GM19099 (cell line): ENCODE results near the gene PAM.

Experiments
- POLR2A ChIP-seq: IDR thresholded peaks from 3 replicates; pipeline ENCODE4 v1.6.1; 2011; ENCODE audit warnings: low read depth; ENCODE audit not compliant: insufficient read length; ENCODE audit errors: extremely low read depth

Gene PAM

DNA sequence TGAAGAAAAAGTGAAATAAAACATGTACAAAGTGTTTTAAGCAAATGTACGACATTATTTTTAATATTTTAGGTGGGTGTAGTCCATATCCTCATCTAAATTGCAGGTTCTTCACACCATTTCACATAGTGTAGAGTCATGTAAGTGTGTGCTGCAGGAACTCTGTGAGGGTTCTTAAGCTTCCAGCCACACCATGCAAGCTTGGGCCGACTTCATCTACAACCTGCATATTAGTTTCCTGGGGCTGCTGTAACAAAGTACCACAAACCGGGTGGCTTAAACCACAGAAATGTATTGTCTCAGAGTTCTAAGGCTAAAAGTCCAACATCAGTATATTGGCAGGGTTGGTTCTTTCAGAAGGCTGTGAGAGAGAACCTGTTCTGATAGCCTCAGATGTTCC lies 10.2 kb downstream of the PAM start:
- no peak for TF ChIP-seq POLR2A

GRCh38 chr5:102766295-102767090 lies 11.4 kb downstream of the PAM start:
- no peak for TF ChIP-seq POLR2A

DNA sequence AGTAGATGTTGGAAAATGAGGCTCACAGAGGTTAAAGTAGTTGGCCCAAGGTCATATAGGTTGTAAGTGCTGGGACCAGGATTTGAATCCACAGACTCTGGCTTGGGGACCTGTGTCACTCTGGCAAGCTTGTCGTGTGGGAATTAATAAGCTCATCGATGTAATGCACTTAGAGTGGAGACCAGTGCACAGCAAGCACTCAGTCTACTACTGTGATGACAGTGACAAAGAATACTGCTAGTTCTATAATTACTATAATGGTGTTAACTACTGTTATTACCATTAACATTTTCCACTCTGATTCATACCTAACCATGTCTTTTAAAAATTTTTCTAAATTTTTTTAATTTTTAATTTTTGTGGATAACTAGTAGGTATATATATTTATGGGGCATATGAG lies 12.8 kb downstream of the PAM start:
- no peak for TF ChIP-seq POLR2A

GRCh38 chr5:102770803-102771202 lies 15.7 kb downstream of the PAM start:
- TF ChIP-seq POLR2A = no peak

- no peak for TF ChIP-seq POLR2A
Observed at GRCh38 chr5:102771435-102771834, 16.3 kb downstream of the PAM start.

GRCh38 chr5:102772273-102772672 lies 17.2 kb downstream of the PAM start:
- no peak for TF ChIP-seq POLR2A

GRCh38 chr5:102773133-102773532 lies 18.0 kb downstream of the PAM start:
- no peak for TF ChIP-seq POLR2A

DNA sequence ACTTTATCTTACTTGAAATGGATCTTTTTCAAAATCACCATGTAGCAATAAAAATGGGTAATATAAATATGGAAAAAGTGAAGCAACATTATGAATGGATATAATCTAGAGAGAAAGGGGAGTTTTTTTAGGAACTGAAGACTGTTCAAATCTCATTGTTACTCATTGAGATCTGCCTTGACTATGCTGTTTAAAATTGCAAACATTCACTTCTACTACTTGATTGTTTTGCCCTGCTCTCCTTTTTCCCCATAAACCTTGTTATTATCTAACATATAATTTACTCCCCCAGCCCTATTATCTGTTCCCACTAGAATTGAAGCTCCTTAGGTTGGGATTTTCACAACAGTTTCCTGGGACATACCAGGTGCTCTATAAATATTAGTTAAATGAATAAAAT lies 22.0 kb downstream of the PAM start:
- no peak for TF ChIP-seq POLR2A

DNA sequence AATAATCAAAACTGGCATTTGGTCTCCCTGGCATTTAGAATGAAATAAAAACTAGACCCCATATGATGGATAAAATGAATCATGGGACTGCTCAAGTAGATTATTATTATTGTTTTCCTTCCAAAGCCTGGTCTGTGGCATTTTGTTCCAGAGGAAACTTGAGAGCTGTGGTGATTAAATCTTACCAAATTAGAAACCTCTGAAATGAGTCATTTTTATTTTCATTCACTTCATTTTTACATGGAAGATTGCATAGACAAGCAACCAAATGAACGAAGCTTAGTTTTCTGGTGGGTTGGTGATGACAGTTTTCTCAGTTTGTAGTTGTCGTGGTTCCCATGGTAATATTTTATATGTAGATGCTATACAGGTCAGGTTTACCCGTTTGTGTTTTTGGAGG lies 23.4 kb downstream of the PAM start:
- no peak for TF ChIP-seq POLR2A

DNA sequence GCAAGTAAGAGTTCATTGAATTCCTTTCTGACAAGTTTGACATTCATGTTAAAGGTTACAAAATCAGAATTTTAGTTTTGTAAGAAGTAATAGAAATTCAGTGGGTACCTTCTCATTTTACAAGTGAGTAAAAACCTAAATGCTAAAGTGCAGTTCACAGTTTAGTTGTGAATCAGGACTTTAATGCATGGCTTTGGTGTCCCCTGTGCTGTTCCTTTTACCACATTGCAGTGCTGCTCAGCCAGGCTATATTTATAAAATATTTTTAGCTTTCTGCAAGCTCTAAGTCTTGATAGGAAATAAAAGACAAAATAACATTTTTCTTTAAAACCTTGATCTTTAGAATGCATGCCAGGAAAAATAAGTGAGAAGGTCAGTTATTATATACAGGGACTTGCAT lies 26.3 kb downstream of the PAM start:
- TF ChIP-seq POLR2A = no peak

- TF ChIP-seq POLR2A = no peak
Observed at GRCh38 chr5:102781786-102782185, 26.7 kb downstream of the PAM start.

DNA sequence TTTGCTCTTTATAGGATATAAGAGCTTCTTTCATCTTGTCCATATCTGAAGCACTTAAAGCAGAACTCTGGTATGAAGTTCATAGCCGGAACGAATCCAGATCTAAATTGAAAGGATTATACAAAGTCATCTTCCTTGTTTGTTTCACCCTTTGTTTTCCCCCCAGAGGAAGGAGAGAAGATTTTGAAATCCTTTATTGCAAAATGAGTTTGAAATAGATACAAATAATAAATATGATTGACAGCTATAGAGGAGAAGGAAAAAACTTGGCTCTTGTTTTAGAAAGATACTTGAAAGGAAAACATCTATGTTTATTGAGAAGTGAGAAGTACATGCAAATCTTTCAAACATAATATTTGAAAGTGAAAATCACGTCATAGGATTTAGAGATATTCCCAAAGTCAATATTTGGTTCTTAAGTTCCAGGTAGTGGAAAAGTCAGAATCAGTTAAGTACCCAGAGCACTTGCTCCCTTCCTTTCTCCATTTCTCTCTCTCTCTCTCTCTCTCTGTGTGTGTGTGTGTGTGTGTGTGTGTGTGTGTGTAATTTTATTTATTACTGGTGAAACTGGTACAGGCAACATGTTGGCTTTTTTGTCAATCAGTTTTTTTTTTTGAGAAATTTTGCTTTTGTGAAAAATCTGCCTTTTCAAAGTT lies 27.2 kb downstream of the PAM start:
- TF ChIP-seq POLR2A = no peak

- no peak for TF ChIP-seq POLR2A
Observed at GRCh38 chr5:102787134-102787533, 32.0 kb downstream of the PAM start.

- no peak for TF ChIP-seq POLR2A
Observed at GRCh38 chr5:102788788-102789187, 33.7 kb downstream of the PAM start.

DNA sequence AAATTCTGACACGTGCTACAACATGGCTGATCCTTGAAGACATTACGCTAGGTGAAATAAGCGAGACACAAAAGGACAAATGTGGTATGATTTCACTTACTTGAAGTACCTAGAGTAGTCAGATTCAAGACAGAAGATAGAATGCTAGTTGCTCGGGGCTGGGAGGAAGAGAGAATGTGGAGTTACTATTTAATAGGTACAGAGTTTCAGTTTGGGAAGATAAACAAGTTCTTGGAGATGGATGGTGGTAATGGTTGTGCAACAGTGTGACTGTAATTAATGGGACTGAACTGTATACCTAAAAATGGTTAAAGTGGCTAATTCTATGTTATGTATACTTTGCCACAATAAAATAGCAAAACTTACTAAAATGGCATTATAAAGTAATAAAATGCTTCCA lies 34.4 kb downstream of the PAM start:
- TF ChIP-seq POLR2A = no peak

DNA sequence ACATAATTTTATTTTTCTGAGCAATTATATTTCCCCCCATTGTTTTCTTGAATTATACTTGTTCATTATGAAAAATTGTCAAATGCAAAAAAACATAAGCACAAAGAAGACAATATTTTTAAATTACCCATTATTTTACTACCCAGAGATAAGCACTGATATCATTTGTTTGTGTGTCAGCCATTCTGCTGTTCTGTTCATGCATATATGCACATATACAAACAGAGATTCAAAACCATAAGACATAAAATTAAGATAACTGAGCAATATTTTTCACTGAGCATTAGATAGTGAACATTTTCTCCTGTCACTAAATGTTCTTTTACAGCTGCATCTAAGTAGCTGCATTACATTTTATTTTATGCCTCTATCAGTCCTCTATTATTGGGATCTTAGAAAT lies 35.6 kb downstream of the PAM start:
- no peak for TF ChIP-seq POLR2A
